H9 (cell line): Measurements from ENCODE around the gene SERPINA6. TPM values are rescaled to one million over a fixed set of nuclear protein-coding genes. Genes with fewer than 3 reads are reported as not detected.

Experiments
- DNase-seq: peaks from one replicate; pipeline ENCODE4 v3.0.0-alpha.2; 2017
- H2AFZ ChIP-seq: one replicate; pipeline ENCODE4 v1.6.1; 2013; ENCODE audit warnings: mild to moderate bottlenecking, low read length, control low read depth, moderate library complexity
- H2AK5ac ChIP-seq: 2 replicates; pipeline ENCODE4 v1.6.1; 2013; ENCODE audit warnings: low read length, control low read depth, mixed read lengths; ENCODE audit not compliant: insufficient read length
- H2BK120ac ChIP-seq: one replicate; pipeline ENCODE4 v1.6.1; 2013; ENCODE audit warnings: low read depth, mild to moderate bottlenecking, low read length, control low read depth, inconsistent platforms; ENCODE audit not compliant: poor library complexity, severe bottlenecking
- H2BK12ac ChIP-seq: 2 replicates; pipeline ENCODE4 v1.6.1; 2013; ENCODE audit warnings: low read length, control low read depth, mixed read lengths, low read depth; ENCODE audit not compliant: insufficient read length
- H2BK15ac ChIP-seq: 2 replicates; pipeline ENCODE4 v1.6.1; 2013; ENCODE audit warnings: low read depth, low read length, control low read depth
- H2BK20ac ChIP-seq: one replicate; pipeline ENCODE4 v1.6.1; 2013; ENCODE audit warnings: low read depth, mild to moderate bottlenecking, low read length, control low read depth, inconsistent platforms; ENCODE audit not compliant: poor library complexity, severe bottlenecking
- H2BK5ac ChIP-seq: 2 replicates; pipeline ENCODE4 v1.6.1; 2013; ENCODE audit warnings: low read length, control low read depth, mixed read lengths; ENCODE audit not compliant: insufficient read length
- H3K14ac ChIP-seq: 2 replicates; pipeline ENCODE4 v1.6.1; 2013; ENCODE audit warnings: low read length, control low read depth; ENCODE audit not compliant: insufficient read depth
- H3K18ac ChIP-seq: 2 replicates; pipeline ENCODE4 v1.6.1; 2013; ENCODE audit warnings: low read depth, mild to moderate bottlenecking, mixed read lengths, low read length, control low read depth; ENCODE audit not compliant: insufficient read length
- H3K23ac ChIP-seq: 2 replicates; pipeline ENCODE4 v1.6.1; 2013; ENCODE audit warnings: low read length, control low read depth, mixed read lengths, low read depth; ENCODE audit not compliant: insufficient read length
- H3K23me2 ChIP-seq: 2 replicates; pipeline ENCODE4 v1.6.1; 2013; ENCODE audit warnings: low read depth, mild to moderate bottlenecking, mixed read lengths, low read length, control low read depth; ENCODE audit not compliant: insufficient read length, poor library complexity, severe bottlenecking
- H3K27ac ChIP-seq: 2 replicates; pipeline ENCODE4 v1.5.1; 2013; ENCODE audit warnings: low read length, control low read depth, mixed read lengths, low read depth; ENCODE audit not compliant: insufficient read length
- H3K27me3 ChIP-seq: 2 replicates; pipeline ENCODE4 v1.6.1; 2013; ENCODE audit warnings: low read length, control low read depth, inconsistent platforms; ENCODE audit not compliant: insufficient read depth
- H3K4ac ChIP-seq: 2 replicates; pipeline ENCODE4 v1.6.1; 2013; ENCODE audit warnings: low read depth, mild to moderate bottlenecking, control low read depth, inconsistent platforms, low read length, moderate library complexity
- H3K4me1 ChIP-seq: 2 replicates; pipeline ENCODE4 v1.6.1; 2013; ENCODE audit warnings: low read length, control low read depth, inconsistent platforms; ENCODE audit not compliant: insufficient read depth
- H3K4me2 ChIP-seq: 2 replicates; pipeline ENCODE4 v1.6.1; 2013; ENCODE audit warnings: low read length, control low read depth, mixed read lengths; ENCODE audit not compliant: insufficient read length, insufficient read depth
- H3K56ac ChIP-seq: 2 replicates; pipeline ENCODE4 v1.6.1; 2013; ENCODE audit warnings: low read depth, mild to moderate bottlenecking, mixed read lengths, low read length, control low read depth; ENCODE audit not compliant: insufficient read length
- H3K79me1 ChIP-seq: 2 replicates; pipeline ENCODE4 v1.6.1; 2013; ENCODE audit warnings: low read depth, mild to moderate bottlenecking, moderate library complexity, low read length, control low read depth, inconsistent platforms; ENCODE audit not compliant: insufficient read depth, poor library complexity, severe bottlenecking
- H3K79me2 ChIP-seq: 2 replicates; pipeline ENCODE4 v1.6.1; 2013; ENCODE audit warnings: low read length, control low read depth, inconsistent platforms; ENCODE audit not compliant: insufficient read depth
- H3K9ac ChIP-seq: 2 replicates; pipeline ENCODE4 v1.6.1; 2013; ENCODE audit warnings: low read length, control low read depth, mixed read lengths; ENCODE audit not compliant: insufficient read length; ENCODE audit errors: extremely low read depth
- H3K9me3 ChIP-seq: one replicate; pipeline ENCODE4 v1.6.1; 2013; ENCODE audit warnings: low read depth, low read length, inconsistent platforms; ENCODE audit not compliant: control insufficient read depth
- H3T11ph ChIP-seq: one replicate; pipeline ENCODE4 v1.6.1; 2013; ENCODE audit warnings: mild to moderate bottlenecking, low read length, control low read depth, inconsistent platforms
- H4K20me1 ChIP-seq: one replicate; pipeline ENCODE4 v1.6.1; 2013; ENCODE audit not compliant: control insufficient read depth, insufficient read length, insufficient read depth
- H4K5ac ChIP-seq: 2 replicates; pipeline ENCODE4 v1.6.1; 2013; ENCODE audit warnings: low read depth, mild to moderate bottlenecking, mixed read lengths, low read length, control low read depth; ENCODE audit not compliant: insufficient read length
- H4K8ac ChIP-seq: replicated peaks from 2 replicates; pipeline ENCODE4 v1.6.1; 2013; ENCODE audit warnings: low read length, control low read depth, mixed read lengths, low read depth; ENCODE audit not compliant: insufficient read length
- H4K91ac ChIP-seq: 2 replicates; pipeline ENCODE4 v1.6.1; 2013; ENCODE audit warnings: low read depth, mild to moderate bottlenecking, moderate library complexity, mixed read lengths, low read length, control low read depth; ENCODE audit not compliant: insufficient read length
- H3K27ac Mint-ChIP-seq, 3 experiments: 2 replicates in 2 of 3; 3 replicates in 1 of 3; pipeline ENCODE4 v1.8.0; 2020 to 2021; ENCODE audit warnings: mixed read lengths in 3 of 3, mild to moderate bottlenecking in 1 of 3, moderate library complexity in 1 of 3
- H3K27me3 Mint-ChIP-seq: 2 replicates; pipeline ENCODE4 v1.8.0; 2021; ENCODE audit warnings: low read depth, mild to moderate bottlenecking, moderate library complexity, mixed read lengths
- H3K36me3 Mint-ChIP-seq, 3 experiments: 2 replicates in 2 of 3; 3 replicates in 1 of 3; pipeline ENCODE4 v1.8.0; 2020 to 2021; ENCODE audit warnings: low read depth in 3 of 3, mixed read lengths in 3 of 3; ENCODE audit not compliant: insufficient read depth in 1 of 3
- H3K4me1 Mint-ChIP-seq, 2 experiments: 2 replicates each; pipeline ENCODE4 v1.8.0; 2020; ENCODE audit warnings: mixed read lengths in 2 of 2
- H3K4me3 Mint-ChIP-seq, 2 experiments: 2 replicates in 1 of 2; 3 replicates in 1 of 2; pipeline ENCODE4 v1.8.0; 2020 to 2021; ENCODE audit warnings: mild to moderate bottlenecking in 2 of 2, mixed read lengths in 2 of 2, moderate library complexity in 1 of 2
- H3K9me3 Mint-ChIP-seq, 2 experiments: 2 replicates in 1 of 2; 3 replicates in 1 of 2; pipeline ENCODE4 v1.8.0; 2020; ENCODE audit warnings: mild to moderate bottlenecking in 2 of 2, mixed read lengths in 2 of 2, moderate library complexity in 1 of 2
- CTCF ChIP-seq: fragments of 200-600 bp; sonication (generic); conservative IDR thresholded peaks from 3 replicates; pipeline ENCODE4 v1.8.0; 2021; ENCODE audit warnings: antibody characterized with exemption, mild to moderate bottlenecking
- WGBS: extraction: QIAGEN DNeasy Blood & Tissue Kit; methylation state at CpG from one replicate; pipeline ENCODE4 v1.1.7; 2013; ENCODE audit warnings: missing lambda C conversion rate, low lambda C conversion rate, mixed read lengths; ENCODE audit not compliant: insufficient read length; ENCODE audit errors: extremely low coverage; 5-methylcytosine and 5-hydroxymethylcytosine counted together
- total RNA-seq: library from RNA; stranded (reverse); gene quantifications from 2 replicates; pipeline ENCODE4 v1.2.1, GENCODE V29; 2021

SERPINA6 gene
- total RNA-seq, 1 experiment from 2014 or later: not detected

- no peak overlapping the region for H3K4me2 ChIP-seq
- no CpG with 5 or more reads among the region's 3 CpGs for WGBS
- no peak overlapping the region for H2BK15ac ChIP-seq
- H4K8ac ChIP-seq: no peak overlapping the region
- peaks cover 2 to 11% of the 10 kb centered on the region in 2 experiments; a peak in 3 of 4 replicates for H3K4me1 Mint-ChIP-seq
- no peaks in the 10 kb centered on the region for H4K20me1 ChIP-seq
- no peak overlapping the region for H3K14ac ChIP-seq
- H3K27ac ChIP-seq: no peak overlapping the region
- H2BK20ac ChIP-seq: no peak overlapping the region
- no peak overlapping the region for H2BK120ac ChIP-seq
- no peaks in the 10 kb centered on the region for H3K79me2 ChIP-seq
- no peak overlapping the region for H3K27ac Mint-ChIP-seq
- no peaks in the 10 kb centered on the region for H3K9me3 Mint-ChIP-seq
- H3K27me3 ChIP-seq: no peaks in the 10 kb centered on the region
- H3K23ac ChIP-seq: no peak overlapping the region
- H3K36me3 Mint-ChIP-seq: no peaks in the 10 kb centered on the region
- no peak overlapping the region for H3K18ac ChIP-seq
- H2BK12ac ChIP-seq: no peak overlapping the region
- H3K23me2 ChIP-seq: no peaks in the 10 kb centered on the region
- H2AK5ac ChIP-seq: no peak overlapping the region
- no peak overlapping the region for H4K5ac ChIP-seq
- H3K4me3 Mint-ChIP-seq: no peak overlapping the region
- H3T11ph ChIP-seq: no peak overlapping the region
- no peaks in the 10 kb centered on the region; the same call in 1 of the 2 replicates for H3K4me1 ChIP-seq
- no peaks in the 10 kb centered on the region for H3K79me1 ChIP-seq
- H3K27me3 Mint-ChIP-seq: no peaks in the 10 kb centered on the region; the same call in 1 of the 2 replicates
- no peak for TF ChIP-seq CTCF
- no peak overlapping the region for H2AFZ ChIP-seq
- DNase-seq: no peak
- H4K91ac ChIP-seq: no peak overlapping the region
- no peaks in the 10 kb centered on the region for H3K9me3 ChIP-seq
- H3K56ac ChIP-seq: no peak overlapping the region
- no peak overlapping the region for H2BK5ac ChIP-seq
- H3K4ac ChIP-seq: no peak overlapping the region
- H3K9ac ChIP-seq: no peak overlapping the region
Measured at GRCh38 chr14:94292526-94292871, 30.6 kb downstream of the SERPINA6 start.
